Mesothelial cell of epicardium (in vitro differentiated cells): ENCODE data around the gene MYPN. TPM values are rescaled to one million over a fixed set of nuclear protein-coding genes. Genes with fewer than 3 reads are reported as not detected.

Source experiments
- DNase-seq, 2 experiments: peaks; one replicate each; pipeline ENCODE4 v3.0.0; 2021; ENCODE audit warnings: low spot score in 2 of 2; ENCODE audit not compliant: unreplicated experiment in 2 of 2
- H3K27ac Mint-ChIP-seq: 2 replicates; pipeline ENCODE4 v1.8.0; 2021; ENCODE audit warnings: mixed read lengths
- H3K27me3 Mint-ChIP-seq: 2 replicates; pipeline ENCODE4 v1.8.0; 2021; ENCODE audit warnings: low read depth, mixed read lengths
- H3K36me3 Mint-ChIP-seq: 2 replicates; pipeline ENCODE4 v1.8.0; 2021; ENCODE audit warnings: mixed read lengths
- H3K4me1 Mint-ChIP-seq: 2 replicates; pipeline ENCODE4 v1.8.0; 2021; ENCODE audit warnings: mixed read lengths
- H3K4me3 Mint-ChIP-seq: 2 replicates; pipeline ENCODE4 v1.8.0; 2021; ENCODE audit warnings: mild to moderate bottlenecking, moderate library complexity, mixed read lengths
- H3K9me3 Mint-ChIP-seq: 2 replicates; pipeline ENCODE4 v1.8.0; 2021; ENCODE audit warnings: mixed read lengths
- CTCF ChIP-seq: fragments of 200-600 bp; sonication (generic); IDR thresholded peaks from one replicate; pipeline ENCODE4 v1.5.0; 2021; ENCODE audit warnings: antibody characterized with exemption; ENCODE audit not compliant: unreplicated experiment
- total RNA-seq: library from RNA; stranded (reverse); gene quantifications from 3 replicates; pipeline ENCODE4 v1.2.1, GENCODE V29; 2021

Gene MYPN
- total RNA-seq, 1 donor from 2014 or later: not detected

- no peak overlapping the region for H3K27ac Mint-ChIP-seq
- no peaks in the 10 kb centered on the region for H3K27me3 Mint-ChIP-seq
- H3K4me1 Mint-ChIP-seq: no peaks in the 10 kb centered on the region
- no peaks in the 10 kb centered on the region for H3K9me3 Mint-ChIP-seq
- H3K36me3 Mint-ChIP-seq: no peaks in the 10 kb centered on the region
- TF ChIP-seq CTCF: no peak
- no peak overlapping the region for H3K4me3 Mint-ChIP-seq
- no peak for DNase-seq
These were observed 67.5 kb downstream of the MYPN start for GRCh38 chr10:68176797-68177196.

- DNase-seq: no peak
- no peak overlapping the region for H3K4me3 Mint-ChIP-seq
- H3K27ac Mint-ChIP-seq: no peak overlapping the region
- no peaks in the 10 kb centered on the region for H3K27me3 Mint-ChIP-seq
- no peak for TF ChIP-seq CTCF
- H3K36me3 Mint-ChIP-seq: no peaks in the 10 kb centered on the region
- no peaks in the 10 kb centered on the region for H3K9me3 Mint-ChIP-seq
- no peaks in the 10 kb centered on the region for H3K4me1 Mint-ChIP-seq
These were observed 69.3 kb downstream of the MYPN start for GRCh38 chr10:68178592-68178991.

GRCh38 chr10:68179016-68179415 lies 69.7 kb downstream of the MYPN start:
- Mint-ChIP-seq H3K27ac (no peak overlapping the region), H3K4me3 (no peak overlapping the region), H3K36me3 (no peaks in the 10 kb centered on the region), H3K4me1 (no peaks in the 10 kb centered on the region), H3K9me3 (no peaks in the 10 kb centered on the region), H3K27me3 (no peaks in the 10 kb centered on the region)
- TF ChIP-seq CTCF: no peak
- DNase-seq: no peak

DNA sequence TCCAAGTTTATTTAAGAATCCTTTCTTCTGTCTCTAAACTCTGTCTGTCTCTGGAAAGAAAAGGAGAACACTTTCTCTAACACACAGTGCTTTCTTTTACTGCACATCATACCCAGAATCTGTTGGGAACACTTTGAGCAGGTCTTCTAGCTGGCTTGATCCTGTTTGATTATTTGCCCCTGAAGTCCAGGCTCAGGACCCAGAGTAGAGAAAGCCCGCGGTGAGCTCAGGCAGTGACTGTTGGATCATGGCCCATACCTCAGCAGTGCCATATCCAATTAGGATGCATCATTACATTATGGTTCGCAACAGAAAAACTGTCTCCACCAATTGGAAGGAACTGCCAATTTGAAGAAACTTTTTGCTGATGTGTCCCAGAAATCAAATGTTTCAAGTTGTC lies 71.2 kb downstream of the MYPN start:
- Mint-ChIP-seq H3K27me3 (peaks cover 5% of the 10 kb centered on the region), H3K27ac (no peak overlapping the region), H3K36me3 (no peaks in the 10 kb centered on the region), H3K9me3 (no peaks in the 10 kb centered on the region), H3K4me3 (no peak overlapping the region), H3K4me1 (no peaks in the 10 kb centered on the region)
- no peak for TF ChIP-seq CTCF
- no peak for DNase-seq

- no peak for DNase-seq
- Mint-ChIP-seq H3K4me3 (no peak overlapping the region), H3K9me3 (no peaks in the 10 kb centered on the region), H3K27ac (no peak overlapping the region), H3K27me3 (peaks cover 27% of the 10 kb centered on the region), H3K4me1 (no peaks in the 10 kb centered on the region), H3K36me3 (no peaks in the 10 kb centered on the region)
- no peak for TF ChIP-seq CTCF
These were observed 75.3 kb downstream of the MYPN start for GRCh38 chr10:68184546-68184945.

GRCh38 chr10:68185085-68185484 lies 75.8 kb downstream of the MYPN start:
- TF ChIP-seq CTCF: no peak
- DNase-seq: no peak
- no peak overlapping the region for H3K27ac Mint-ChIP-seq

More at GRCh38 chr10:68185085-68185484, 75.8 kb downstream of the MYPN start:
- no peak overlapping the region for H3K4me3 Mint-ChIP-seq
- H3K36me3 Mint-ChIP-seq: no peaks in the 10 kb centered on the region
- H3K4me1 Mint-ChIP-seq: no peaks in the 10 kb centered on the region
- H3K27me3 Mint-ChIP-seq: peaks cover 27% of the 10 kb centered on the region
- H3K9me3 Mint-ChIP-seq: no peaks in the 10 kb centered on the region
